ENCODE results near the gene DNASE1.

The DNASE1 gene

DNA sequence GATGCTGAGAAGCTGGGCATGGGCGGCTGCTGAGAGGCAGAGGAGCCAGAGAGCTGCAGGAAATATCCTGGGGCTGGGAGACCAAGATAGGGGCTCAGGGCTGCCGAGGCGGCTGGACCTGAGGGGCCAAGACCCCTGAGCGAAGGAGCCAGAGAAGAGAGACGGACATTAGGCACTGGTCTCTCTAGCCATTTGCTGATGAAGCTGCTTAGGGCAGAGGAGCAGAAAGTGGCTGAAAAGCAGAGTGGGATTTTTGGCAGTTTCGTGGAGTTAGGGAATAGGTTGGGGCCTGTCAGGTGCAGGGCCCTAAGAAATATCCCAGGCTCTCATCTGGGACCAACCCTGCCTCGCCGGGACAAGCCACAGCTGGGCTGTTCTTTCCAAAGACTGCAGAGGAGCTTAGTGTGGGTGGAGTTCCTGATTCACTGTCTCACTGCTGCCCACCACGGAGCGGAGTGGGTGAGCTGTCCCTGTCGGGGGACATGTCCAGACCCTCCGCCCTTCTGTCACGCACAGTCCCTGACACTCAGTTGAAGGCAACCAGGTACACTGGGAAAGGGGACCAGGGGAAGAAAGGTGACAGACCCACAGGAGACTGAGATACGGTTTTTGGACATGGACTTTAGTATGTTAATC is 11.3 kb upstream of the DNASE1 start:
- H2BK12ac ChIP-seq (ENCODE audit: low read length), result peak overlapping the region; percentile 55

DNA sequence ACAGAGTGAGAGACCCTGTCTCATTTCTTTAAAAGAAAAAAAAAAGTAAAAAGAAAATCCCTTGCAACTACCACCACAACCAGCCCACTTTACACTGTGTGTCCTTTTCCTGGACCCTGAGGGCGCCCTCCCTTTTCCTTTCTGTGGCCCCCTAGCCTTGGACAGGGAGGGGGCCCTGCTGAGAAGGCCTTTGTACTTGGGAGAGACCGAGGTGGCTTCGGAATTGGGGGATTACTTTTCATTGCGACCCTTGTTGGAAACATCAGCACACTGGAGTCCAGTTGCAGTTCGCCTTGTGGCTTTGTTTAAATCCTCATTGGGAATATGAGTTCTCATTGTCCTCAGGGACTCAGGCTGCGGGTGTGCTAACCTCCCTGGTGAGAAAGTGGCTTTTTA is 9.4 kb upstream of the DNASE1 start:
- no peaks in the 10 kb centered on the region for H3K79me2 ChIP-seq (ENCODE audit: control insufficient read depth, insufficient read depth, low read length, poor library complexity)
- H4K8ac ChIP-seq (ENCODE audit: low read depth, low read length), result no peak overlapping the region
- H4K91ac ChIP-seq (ENCODE audit: low read depth, low read length), result no peak overlapping the region
- no peak overlapping the region for H2BK12ac ChIP-seq (ENCODE audit: low read length)
- H3K27ac ChIP-seq (ENCODE audit: low read depth, low read length), result no peak overlapping the region
- no peak overlapping the region for H2AFZ ChIP-seq (ENCODE audit: insufficient read depth, low read length, poor library complexity)
- H3K4me2 ChIP-seq (ENCODE audit: low read length), result no peak overlapping the region
- H3K4me1 ChIP-seq (ENCODE audit: control insufficient read depth in 1 of 2, insufficient read depth in 2 of 2, low read length in 2 of 2), result peaks cover 26 to 35% of the 10 kb centered on the region in 2 experiments
- H3K27me3 ChIP-seq (ENCODE audit: insufficient read depth, low read length), result no peaks in the 10 kb centered on the region
- no peak overlapping the region for H3K18ac ChIP-seq (ENCODE audit: low read length)
- no peak overlapping the region for H2BK120ac ChIP-seq (ENCODE audit: insufficient read depth, low read length, poor library complexity)
- H3K36me3 ChIP-seq (ENCODE audit: control insufficient read depth in 1 of 2, insufficient read depth in 2 of 2, low read length in 2 of 2), result peaks cover 3 to 7% of the 10 kb centered on the region in 2 experiments
- no peak overlapping the region for H3K23ac ChIP-seq (ENCODE audit: low read length)
- no peak overlapping the region for H3K4me3 ChIP-seq (ENCODE audit: low read depth, low read length)
- no peak overlapping the region for H4K12ac ChIP-seq (ENCODE audit: low read depth, low read length)
- no peak overlapping the region for H3K9ac ChIP-seq (ENCODE audit: low read length)
- no peak overlapping the region for H2AK5ac ChIP-seq (ENCODE audit: low read length)
- H3K9me3 ChIP-seq (ENCODE audit: insufficient read depth, low read depth, low read length), result peaks cover 2% of the 10 kb centered on the region
- no CpG with 5 or more reads among the region's 6 CpGs for WGBS (ENCODE audit: extremely low coverage, insufficient coverage, insufficient read length)
- DNase-seq, result no peak
- no peak overlapping the region for H3K4ac ChIP-seq (ENCODE audit: low read depth, low read length)
- peaks cover 17% of the 10 kb centered on the region for H3K79me1 ChIP-seq (ENCODE audit: low read length)
- H2BK5ac ChIP-seq (ENCODE audit: low read depth, low read length, poor library complexity), result no peak overlapping the region
- peak overlapping the region; percentile 23 for H3K14ac ChIP-seq (ENCODE audit: low read length)

More for the DNA sequence above, 11.3 kb upstream of the DNASE1 start:
- peak overlapping the region; percentile 8 for H2BK120ac ChIP-seq (ENCODE audit: insufficient read depth, low read length, poor library complexity)
- no peak for DNase-seq
- H3K9me3 ChIP-seq (ENCODE audit: insufficient read depth, low read depth, low read length), result peaks cover 2% of the 10 kb centered on the region
- H3K14ac ChIP-seq (ENCODE audit: low read length), result peak overlapping the region; percentile 36
- H3K27me3 ChIP-seq (ENCODE audit: insufficient read depth, low read length), result no peaks in the 10 kb centered on the region
- H4K91ac ChIP-seq (ENCODE audit: low read depth, low read length), result peak overlapping the region; percentile 79
- H2AK5ac ChIP-seq (ENCODE audit: low read length), result peak overlapping the region; percentile 2
- H4K12ac ChIP-seq (ENCODE audit: low read depth, low read length), result no peak overlapping the region
- H3K4me1 ChIP-seq (ENCODE audit: control insufficient read depth in 1 of 2, insufficient read depth in 2 of 2, low read length in 2 of 2), result peaks cover 26 to 40% of the 10 kb centered on the region in 2 experiments
- peak overlapping the region; percentile 32 for H4K8ac ChIP-seq (ENCODE audit: low read depth, low read length)
- H3K4me2 ChIP-seq (ENCODE audit: low read length), result peak overlapping the region; percentile 45
- no peak overlapping the region for H3K23ac ChIP-seq (ENCODE audit: low read length)
- H3K79me2 ChIP-seq (ENCODE audit: control insufficient read depth, insufficient read depth, low read length, poor library complexity), result no peaks in the 10 kb centered on the region
- peak overlapping the region; percentile 5 for H3K4ac ChIP-seq (ENCODE audit: low read depth, low read length)
- peak overlapping the region; percentile 40 for H3K18ac ChIP-seq (ENCODE audit: low read length)
- H3K27ac ChIP-seq (ENCODE audit: low read depth, low read length), result peak overlapping the region; percentile 65
- peak overlapping the region; percentile 23 for H2AFZ ChIP-seq (ENCODE audit: insufficient read depth, low read length, poor library complexity)
- no CpG with 5 or more reads among the region's 14 CpGs for whole genome bisulfite sequencing (ENCODE audit: extremely low coverage, insufficient coverage, insufficient read length)
- H3K79me1 ChIP-seq (ENCODE audit: low read length), result peaks cover 19% of the 10 kb centered on the region
- H3K4me3 ChIP-seq (ENCODE audit: low read depth, low read length), result no peak overlapping the region
- peaks cover 3 to 7% of the 10 kb centered on the region in 2 experiments for H3K36me3 ChIP-seq (ENCODE audit: control insufficient read depth in 1 of 2, insufficient read depth in 2 of 2, low read length in 2 of 2)
- no peak overlapping the region for H3K9ac ChIP-seq (ENCODE audit: low read length)
- peak overlapping the region; percentile 27 for H2BK5ac ChIP-seq (ENCODE audit: low read depth, low read length, poor library complexity)

DNA sequence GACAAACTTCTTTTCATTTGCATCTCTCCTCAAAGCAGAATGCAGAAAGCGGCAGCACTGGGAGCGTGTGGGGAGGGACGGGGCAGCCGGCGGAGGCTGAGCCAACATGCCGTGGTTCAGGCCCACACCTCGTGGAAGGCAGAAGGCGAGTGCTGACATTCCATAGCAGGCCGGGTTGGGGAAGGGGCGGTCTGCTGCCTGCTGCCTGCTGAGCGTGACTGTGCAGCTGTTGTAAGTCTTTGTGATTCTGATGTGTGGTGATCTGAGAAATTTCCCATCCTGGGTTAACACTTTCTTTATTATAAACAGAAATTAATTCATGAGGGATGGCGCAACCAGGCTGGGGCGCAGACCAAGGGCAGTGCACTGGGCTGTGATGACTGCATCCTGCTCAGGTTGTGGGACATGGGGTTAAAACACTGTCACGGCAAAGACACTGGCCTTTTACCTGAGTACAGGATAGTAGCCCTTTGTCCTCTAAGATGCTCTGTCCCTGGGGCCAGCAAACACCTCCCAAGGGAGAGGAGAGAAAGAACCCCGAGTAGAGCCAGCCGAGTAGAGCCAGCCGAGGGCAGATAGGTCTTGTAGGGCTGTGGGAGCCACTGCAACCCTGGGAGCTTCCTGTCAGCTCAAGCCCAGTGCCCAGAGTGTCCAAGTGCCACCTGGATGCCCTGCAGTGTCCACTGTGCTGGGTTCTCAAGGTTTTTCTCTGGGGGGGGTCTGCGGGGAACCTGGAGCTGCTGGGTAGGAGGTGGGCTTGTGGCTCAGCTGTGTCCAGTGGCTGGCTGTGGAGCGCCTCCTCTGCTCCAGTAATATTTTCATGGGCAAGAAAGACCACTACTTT is 8.8 kb upstream of the DNASE1 start:
- Histone ChIP-seq H3K27me3 (ENCODE audit: insufficient read depth, low read length) (no peaks in the 10 kb centered on the region), H4K12ac (ENCODE audit: low read depth, low read length) (no peak overlapping the region), H3K27ac (ENCODE audit: low read depth, low read length) (no peak overlapping the region), H3K79me2 (ENCODE audit: control insufficient read depth, insufficient read depth, low read length, poor library complexity) (no peaks in the 10 kb centered on the region), H3K79me1 (ENCODE audit: low read length) (peaks cover 15% of the 10 kb centered on the region), H2BK12ac (ENCODE audit: low read length) (no peak overlapping the region), H3K4me3 (ENCODE audit: low read depth, low read length) (no peak overlapping the region), H2BK120ac (ENCODE audit: insufficient read depth, low read length, poor library complexity) (no peak overlapping the region), H3K4me2 (ENCODE audit: low read length) (no peak overlapping the region), H4K91ac (ENCODE audit: low read depth, low read length) (no peak overlapping the region), H3K23ac (ENCODE audit: low read length) (no peak overlapping the region), H2BK5ac (ENCODE audit: low read depth, low read length, poor library complexity) (no peak overlapping the region), H2AFZ (ENCODE audit: insufficient read depth, low read length, poor library complexity) (no peak overlapping the region), H3K4ac (ENCODE audit: low read depth, low read length) (no peak overlapping the region), H3K9ac (ENCODE audit: low read length) (no peak overlapping the region), H3K36me3 (ENCODE audit: control insufficient read depth in 1 of 2, insufficient read depth in 2 of 2, low read length in 2 of 2) (peaks cover 3 to 8% of the 10 kb centered on the region in 2 experiments), H3K18ac (ENCODE audit: low read length) (no peak overlapping the region), H3K4me1 (ENCODE audit: control insufficient read depth in 1 of 2, insufficient read depth in 2 of 2, low read length in 2 of 2) (peaks cover 19 to 30% of the 10 kb centered on the region in 2 experiments), H2AK5ac (ENCODE audit: low read length) (no peak overlapping the region), H4K8ac (ENCODE audit: low read depth, low read length) (no peak overlapping the region), H3K14ac (ENCODE audit: low read length) (no peak overlapping the region), H3K9me3 (ENCODE audit: insufficient read depth, low read depth, low read length) (peaks cover 2% of the 10 kb centered on the region)
- DNase-seq, result no peak
- no CpG with 5 or more reads among the region's 19 CpGs for WGBS (ENCODE audit: extremely low coverage, insufficient coverage, insufficient read length)

DNA sequence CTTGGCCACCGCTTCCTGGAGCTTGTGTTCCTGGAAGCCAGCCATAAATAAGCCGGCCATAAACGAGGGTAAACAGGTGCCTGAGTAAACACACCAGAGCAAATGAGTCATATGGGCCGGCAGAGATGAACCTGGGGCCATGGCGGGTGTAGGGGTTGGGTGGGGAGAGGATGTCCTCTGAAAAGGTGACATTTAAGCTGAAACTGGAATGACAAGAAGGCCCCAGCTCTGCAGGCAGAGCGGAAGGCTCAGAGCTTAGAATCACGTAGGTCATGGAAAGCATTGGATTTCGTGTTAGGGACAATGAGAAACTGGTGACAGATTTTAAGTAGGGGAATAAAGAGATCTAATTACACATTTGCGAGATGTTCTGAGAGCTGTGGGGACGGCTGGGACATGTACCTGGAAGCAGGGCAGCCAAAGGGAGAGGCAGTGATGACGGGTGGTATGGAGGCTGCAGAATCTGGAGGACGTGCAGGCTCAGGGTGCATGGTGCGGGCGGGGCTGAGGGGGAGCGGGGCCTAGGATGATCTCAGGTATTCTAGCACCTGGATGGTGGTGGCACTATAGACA is 8.1 kb upstream of the DNASE1 start:
- DNase-seq, result no peak
- no peak overlapping the region for H3K4ac ChIP-seq (ENCODE audit: low read depth, low read length)
- no peaks in the 10 kb centered on the region for H3K79me2 ChIP-seq (ENCODE audit: control insufficient read depth, insufficient read depth, low read length, poor library complexity)
- no peak overlapping the region for H3K4me3 ChIP-seq (ENCODE audit: low read depth, low read length)
- no peak overlapping the region for H3K23ac ChIP-seq (ENCODE audit: low read length)
- peaks cover 13 to 24% of the 10 kb centered on the region in 2 experiments for H3K4me1 ChIP-seq (ENCODE audit: control insufficient read depth in 1 of 2, insufficient read depth in 2 of 2, low read length in 2 of 2)
- no peak overlapping the region for H2BK120ac ChIP-seq (ENCODE audit: insufficient read depth, low read length, poor library complexity)
- no peak overlapping the region for H2BK5ac ChIP-seq (ENCODE audit: low read depth, low read length, poor library complexity)
- no peaks in the 10 kb centered on the region for H3K27me3 ChIP-seq (ENCODE audit: insufficient read depth, low read length)
- H3K27ac ChIP-seq (ENCODE audit: low read depth, low read length), result no peak overlapping the region
- H2AFZ ChIP-seq (ENCODE audit: insufficient read depth, low read length, poor library complexity), result no peak overlapping the region
- no peak overlapping the region for H4K8ac ChIP-seq (ENCODE audit: low read depth, low read length)
- H3K79me1 ChIP-seq (ENCODE audit: low read length), result peaks cover 9% of the 10 kb centered on the region
- no peak overlapping the region for H4K91ac ChIP-seq (ENCODE audit: low read depth, low read length)
- WGBS (ENCODE audit: extremely low coverage, insufficient coverage, insufficient read length), result no CpG with 5 or more reads among the region's 15 CpGs
- H3K14ac ChIP-seq (ENCODE audit: low read length), result no peak overlapping the region
- no peak overlapping the region for H4K12ac ChIP-seq (ENCODE audit: low read depth, low read length)
- no peak overlapping the region for H3K18ac ChIP-seq (ENCODE audit: low read length)
- H3K9ac ChIP-seq (ENCODE audit: low read length), result no peak overlapping the region
- no peak overlapping the region for H2AK5ac ChIP-seq (ENCODE audit: low read length)
- H3K4me2 ChIP-seq (ENCODE audit: low read length), result no peak overlapping the region
- no peaks in the 10 kb centered on the region for H3K9me3 ChIP-seq (ENCODE audit: insufficient read depth, low read depth, low read length)
- no peak overlapping the region for H2BK12ac ChIP-seq (ENCODE audit: low read length)
- peaks cover 5 to 7% of the 10 kb centered on the region in 2 experiments for H3K36me3 ChIP-seq (ENCODE audit: control insufficient read depth in 1 of 2, insufficient read depth in 2 of 2, low read length in 2 of 2)

All from trophoblast cell (in vitro differentiated cells and primary cell).